Measurements from ENCODE around the gene QRFP.

GRCh38 chr9:130943221-130943620 lies 46.6 kb upstream of the QRFP start:
- TF ChIP-seq CTCF (optimal IDR thresholded peaks at IDR 0.05 in 1 of 3, IDR thresholded peaks at IDR 0.05 in 1 of 3, conservative IDR thresholded peaks at IDR 0.05 in 1 of 3; ENCODE audit: extremely low read depth in 1 of 3, insufficient read depth in 2 of 3, low read length in 3 of 3) (no peak), EZH2 (IDR thresholded peaks at IDR 0.05; ENCODE audit: low read length) (no peak)
